Thyroid gland (tissue), 4 donors: ENCODE data around the gene CISH.

Experiments
- POLR2A ChIP-seq, 2 donors: fragments of 450-650 bp; IDR thresholded peaks; one replicate each; pipeline ENCODE4 v1.6.1; 2017; ENCODE audit warnings: antibody characterized with exemption in 2 of 2, mild to moderate bottlenecking in 2 of 2, moderate library complexity in 1 of 2
- TF ChIP-seq, protein P1 (sequence below), 6 experiments: fragments of 200-600 bp in 3 of 6; fragments of 450-650 bp in 3 of 6; sonication (generic) in 3 of 6; IDR thresholded peaks; one replicate each; pipeline ENCODE4 v1.5.1; 2016 to 2019; ENCODE audit warnings: antibody characterized with exemption in 6 of 6, mild to moderate bottlenecking in 2 of 6, inconsistent platforms in 1 of 6, moderate library complexity in 1 of 6

GRCh38 chr3:50594253-50594785 lies 17.3 kb downstream of the CISH start:
- TF ChIP-seq, protein P1, sequence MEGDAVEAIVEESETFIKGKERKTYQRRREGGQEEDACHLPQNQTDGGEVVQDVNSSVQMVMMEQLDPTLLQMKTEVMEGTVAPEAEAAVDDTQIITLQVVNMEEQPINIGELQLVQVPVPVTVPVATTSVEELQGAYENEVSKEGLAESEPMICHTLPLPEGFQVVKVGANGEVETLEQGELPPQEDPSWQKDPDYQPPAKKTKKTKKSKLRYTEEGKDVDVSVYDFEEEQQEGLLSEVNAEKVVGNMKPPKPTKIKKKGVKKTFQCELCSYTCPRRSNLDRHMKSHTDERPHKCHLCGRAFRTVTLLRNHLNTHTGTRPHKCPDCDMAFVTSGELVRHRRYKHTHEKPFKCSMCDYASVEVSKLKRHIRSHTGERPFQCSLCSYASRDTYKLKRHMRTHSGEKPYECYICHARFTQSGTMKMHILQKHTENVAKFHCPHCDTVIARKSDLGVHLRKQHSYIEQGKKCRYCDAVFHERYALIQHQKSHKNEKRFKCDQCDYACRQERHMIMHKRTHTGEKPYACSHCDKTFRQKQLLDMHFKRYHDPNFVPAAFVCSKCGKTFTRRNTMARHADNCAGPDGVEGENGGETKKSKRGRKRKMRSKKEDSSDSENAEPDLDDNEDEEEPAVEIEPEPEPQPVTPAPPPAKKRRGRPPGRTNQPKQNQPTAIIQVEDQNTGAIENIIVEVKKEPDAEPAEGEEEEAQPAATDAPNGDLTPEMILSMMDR (IDR thresholded peaks at IDR 0.05): no peak
- peak in 1 of 2 donors; percentile 13 for TF ChIP-seq POLR2A (IDR thresholded peaks at IDR 0.05)
